ENCODE measurements around the gene SLC27A2.
"Not testable (repeated sequence)": the region's sequence is repeated elsewhere in the genome, so short reads cannot be mapped to it uniquely, and the experiment has no call there.

SLC27A2 gene

DNA sequence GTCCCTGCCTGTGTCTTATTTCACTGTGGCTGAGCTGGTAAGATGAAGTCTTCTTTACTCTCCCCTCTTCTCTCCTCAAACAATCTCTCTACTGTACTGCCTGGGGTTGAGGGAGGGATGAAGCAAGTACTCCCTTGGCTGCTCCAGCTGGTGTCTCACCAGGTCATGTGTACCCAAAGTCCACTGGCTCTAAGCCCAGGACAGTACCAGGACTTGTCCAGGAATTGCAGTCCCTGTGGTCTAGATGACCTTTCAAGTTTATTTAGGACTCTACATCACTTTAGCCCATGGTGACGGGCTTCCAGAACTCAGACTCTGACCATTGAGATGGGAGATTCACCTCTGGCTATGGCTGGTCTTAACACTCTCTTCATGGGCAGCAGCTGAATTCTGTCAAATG is 17.5 kb upstream of the SLC27A2 start:
- no peak for DNase-seq

DNA sequence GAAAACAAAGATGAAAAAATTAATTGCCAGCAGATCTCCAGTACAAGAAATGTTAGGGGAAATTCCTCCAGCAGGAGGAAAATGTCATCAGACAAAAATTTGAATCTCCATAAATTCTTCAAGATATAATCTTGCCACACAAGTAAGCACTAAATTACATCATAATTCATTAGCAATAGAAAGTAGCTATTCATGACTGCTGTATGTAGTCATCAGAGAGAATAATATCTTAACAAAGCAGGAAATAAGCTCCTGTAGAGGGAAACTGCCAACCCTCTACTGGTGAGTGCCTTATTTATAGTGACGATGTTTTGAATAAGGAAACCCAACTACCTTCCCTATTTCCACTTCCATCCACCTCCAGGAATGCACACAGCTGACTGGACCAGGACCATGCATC is 15.8 kb upstream of the SLC27A2 start:
- no peak for DNase-seq

DNA sequence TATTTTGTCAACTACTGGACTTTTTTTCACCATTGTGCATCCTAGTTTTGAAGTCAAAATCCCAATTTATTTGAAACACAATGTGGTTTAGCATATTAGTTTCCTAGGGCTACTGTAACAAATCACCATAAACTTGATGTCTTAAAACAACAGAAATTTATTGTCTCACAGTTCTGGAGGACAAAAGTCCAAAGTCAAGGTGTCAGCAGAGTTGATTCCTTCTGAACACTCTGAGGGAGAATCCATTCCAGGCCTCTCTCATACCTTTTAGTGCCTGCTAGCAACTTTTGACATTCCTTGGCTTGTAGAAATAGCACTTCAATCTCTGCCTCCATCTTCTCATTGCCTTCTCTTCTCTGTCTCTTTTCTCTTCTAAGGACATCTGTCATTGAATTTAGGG is 14.9 kb upstream of the SLC27A2 start:
- no peak for DNase-seq

DNA sequence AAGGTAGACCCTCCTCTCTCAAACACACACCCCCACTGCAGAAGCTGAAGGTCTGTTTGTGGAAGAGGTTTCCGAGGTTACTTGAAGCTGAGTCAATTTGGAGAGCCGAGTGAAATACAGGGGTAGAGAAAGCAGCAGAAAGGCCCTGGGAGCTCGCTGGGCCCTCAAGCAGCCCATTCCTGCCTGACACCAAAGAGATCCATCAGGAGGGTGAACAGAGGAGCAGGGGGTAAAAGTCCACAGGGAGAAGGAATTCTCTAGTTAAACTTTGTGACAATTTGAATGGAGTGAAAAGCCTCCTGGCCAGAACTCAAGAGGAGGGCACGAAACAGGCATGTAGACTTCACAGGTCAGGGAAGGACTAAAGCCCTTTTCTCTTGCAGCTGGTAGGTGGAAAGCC is 13.6 kb upstream of the SLC27A2 start:
- no peak for DNase-seq

DNA sequence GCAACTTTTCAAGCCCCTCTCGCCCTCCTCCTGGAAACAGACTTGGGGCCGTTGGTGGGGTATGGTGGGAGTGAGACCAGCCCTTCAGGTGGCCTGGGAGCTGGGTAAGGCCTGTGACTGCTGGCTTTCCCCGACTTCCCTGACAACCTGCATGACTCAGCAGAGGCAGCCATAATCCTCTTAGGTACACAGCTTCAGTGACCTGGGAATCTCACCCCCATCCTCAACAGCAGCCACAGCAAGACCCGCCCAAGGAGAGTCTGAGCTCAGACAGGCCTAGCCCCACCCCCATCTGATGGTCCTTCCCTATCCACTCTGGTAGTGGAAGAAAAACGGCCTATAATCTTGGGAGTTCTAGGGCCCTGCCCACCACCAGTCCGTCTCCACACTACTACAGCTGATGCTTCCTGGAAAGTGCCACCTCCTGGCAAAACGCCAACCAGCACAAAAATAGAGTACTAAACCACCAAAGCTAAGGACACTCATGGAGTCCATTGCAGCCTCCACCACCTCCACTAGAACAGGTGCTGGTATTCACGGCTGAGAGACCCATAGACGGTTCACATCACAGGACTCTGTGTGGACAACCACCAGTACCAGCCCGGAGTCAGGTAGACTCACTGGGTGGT is 13.1 kb upstream of the SLC27A2 start:
- no peak for DNase-seq

DNA sequence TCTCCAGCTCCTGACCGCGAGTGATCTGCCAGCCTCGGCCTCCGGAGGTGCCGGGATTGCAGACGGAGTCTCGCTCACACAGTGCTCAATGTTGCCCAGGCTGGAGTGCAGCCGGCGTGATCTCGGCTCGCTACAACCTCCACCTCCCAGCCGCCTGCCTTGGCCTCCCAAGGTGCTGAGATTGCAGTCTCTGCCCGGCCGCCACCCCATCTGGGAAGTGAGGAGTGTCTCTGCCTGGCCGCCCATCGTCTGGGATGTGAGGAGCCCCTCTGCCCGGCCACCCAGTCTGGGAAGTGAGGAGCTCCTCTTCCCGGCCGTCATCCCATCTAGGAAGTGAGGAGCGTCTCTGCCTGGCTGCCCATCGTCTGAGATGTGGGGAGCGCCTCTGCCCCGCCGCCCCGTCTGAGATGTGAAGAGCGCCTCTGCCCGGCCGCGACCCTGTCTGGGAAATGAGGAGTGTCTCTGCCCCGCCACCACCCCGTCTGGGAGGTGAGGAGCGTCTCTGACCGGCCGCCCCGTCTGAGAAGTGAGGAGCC is 9.6 kb upstream of the SLC27A2 start:
- not testable (repeated sequence) for DNase-seq

DNA sequence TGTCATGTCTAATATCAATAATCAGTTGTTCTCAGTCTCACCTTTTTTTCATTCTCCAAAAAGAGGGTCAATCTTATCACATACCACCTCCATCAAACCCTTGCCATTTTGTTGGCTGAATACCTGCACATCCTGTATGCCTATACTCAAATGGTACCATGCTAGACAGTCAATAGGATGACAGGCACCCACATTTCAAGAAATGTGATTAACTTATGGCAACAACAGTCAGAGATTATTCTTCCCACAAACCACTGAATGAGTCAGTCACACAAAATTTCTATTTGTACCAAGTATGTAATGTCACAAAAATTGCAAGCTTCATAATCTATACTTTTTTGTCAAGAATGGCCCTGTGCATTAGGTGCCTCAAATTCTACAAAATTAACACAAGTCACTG is 5.1 kb upstream of the SLC27A2 start:
- no peak for DNase-seq

DNA sequence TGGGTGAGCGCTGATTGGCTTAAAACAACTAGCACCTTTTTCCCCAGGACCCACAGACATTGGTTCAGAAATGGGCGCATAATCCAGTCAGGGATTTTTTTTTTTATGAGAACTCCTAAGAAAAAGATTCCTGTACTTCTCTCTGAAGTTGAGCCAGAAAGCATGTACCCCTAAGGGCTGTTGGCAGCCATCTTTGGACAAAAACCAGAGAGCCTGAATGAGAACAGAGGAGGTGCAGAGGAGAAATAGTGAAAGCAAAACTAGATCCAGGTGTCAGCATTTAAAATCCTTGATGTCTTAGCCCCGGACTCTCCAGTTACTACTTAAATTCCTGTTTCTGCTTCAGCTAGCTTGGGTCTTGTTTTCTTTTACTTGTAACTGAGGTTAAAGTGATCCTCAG is 1.9 kb upstream of the SLC27A2 start:
- peak; percentile 17 for DNase-seq

DNA sequence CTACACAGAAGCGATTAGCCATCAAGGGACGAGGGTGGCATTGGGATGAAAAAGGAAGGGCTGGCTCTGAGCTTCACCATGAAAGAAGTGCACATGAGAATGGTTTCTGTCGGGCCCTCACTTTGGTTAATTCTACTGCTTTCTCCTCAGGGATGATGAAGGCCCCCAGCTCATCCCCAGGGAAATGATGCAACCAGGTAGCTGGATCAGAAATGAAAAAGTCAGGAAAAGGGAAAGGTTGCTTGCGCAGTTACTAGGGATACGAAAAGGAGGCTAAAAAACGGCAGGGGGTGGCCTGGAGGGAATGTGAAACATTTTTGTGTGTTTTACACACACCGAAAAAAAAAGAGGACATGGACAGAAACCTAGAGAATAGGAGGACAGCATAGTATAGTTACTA is 1.4 kb upstream of the SLC27A2 start:
- no peak for DNase-seq

DNA sequence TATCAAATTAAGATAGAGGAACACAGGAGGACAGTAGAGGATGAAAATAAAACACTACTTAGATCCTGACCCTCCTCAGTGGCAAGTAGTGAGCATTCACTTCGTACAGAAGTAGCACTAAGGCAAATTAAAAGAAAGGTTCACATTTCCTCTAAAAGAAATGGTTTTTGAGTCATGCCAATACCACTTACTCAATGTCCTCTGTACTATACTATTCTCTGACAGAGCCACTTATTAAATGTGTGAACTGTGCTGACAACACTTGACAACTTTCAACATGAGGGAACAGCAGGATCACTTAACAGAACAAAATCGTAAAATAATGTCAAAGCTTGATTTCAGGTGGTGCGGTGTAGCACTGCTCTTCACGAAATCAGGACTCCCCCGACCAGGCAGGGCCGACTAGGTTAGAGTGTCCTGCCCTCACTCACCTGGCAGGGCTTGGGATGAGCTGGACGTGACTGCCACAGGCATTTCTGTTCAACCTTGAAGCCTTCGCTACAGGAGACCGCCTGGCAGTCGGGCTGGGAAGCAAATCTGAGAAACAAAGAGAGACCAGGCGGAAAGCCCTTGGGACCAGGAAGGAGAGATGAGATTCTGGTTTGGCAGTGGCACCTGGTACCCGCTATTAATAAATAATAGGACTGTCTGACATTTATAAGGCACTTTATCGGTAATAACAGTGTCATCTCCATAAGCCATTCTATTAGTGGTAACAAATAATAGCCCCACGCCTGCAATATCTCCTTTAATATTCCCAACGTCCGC is 611 bp upstream of the SLC27A2 start:
- no peak for DNase-seq

DNA sequence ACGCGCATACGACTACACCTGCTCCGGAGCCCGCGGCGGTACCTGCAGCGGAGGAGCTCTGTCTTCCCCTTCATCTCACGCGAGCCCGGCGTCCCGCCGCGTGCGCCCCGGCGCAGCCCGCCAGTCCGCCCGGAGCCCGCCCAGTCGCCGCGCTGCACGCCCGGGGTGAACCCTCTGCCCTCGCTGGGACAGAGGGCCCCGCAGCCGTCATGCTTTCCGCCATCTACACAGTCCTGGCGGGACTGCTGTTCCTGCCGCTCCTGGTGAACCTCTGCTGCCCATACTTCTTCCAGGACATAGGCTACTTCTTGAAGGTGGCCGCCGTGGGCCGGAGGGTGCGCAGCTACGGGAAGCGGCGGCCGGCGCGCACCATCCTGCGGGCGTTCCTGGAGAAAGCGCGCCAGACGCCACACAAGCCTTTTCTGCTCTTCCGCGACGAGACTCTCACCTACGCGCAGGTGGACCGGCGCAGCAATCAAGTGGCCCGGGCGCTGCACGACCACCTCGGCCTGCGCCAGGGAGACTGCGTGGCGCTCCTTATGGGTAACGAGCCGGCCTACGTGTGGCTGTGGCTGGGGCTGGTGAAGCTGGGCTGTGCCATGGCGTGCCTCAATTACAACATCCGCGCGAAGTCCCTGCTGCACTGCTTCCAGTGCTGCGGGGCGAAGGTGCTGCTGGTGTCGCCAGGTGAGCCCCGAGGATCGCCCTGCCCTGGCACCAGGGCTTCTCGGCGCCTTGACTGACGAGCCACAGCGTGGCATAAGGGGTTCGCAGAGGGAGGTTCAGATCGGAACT is 420 bp downstream of the SLC27A2 start:
- peak; percentile 69 for DNase-seq

DNA sequence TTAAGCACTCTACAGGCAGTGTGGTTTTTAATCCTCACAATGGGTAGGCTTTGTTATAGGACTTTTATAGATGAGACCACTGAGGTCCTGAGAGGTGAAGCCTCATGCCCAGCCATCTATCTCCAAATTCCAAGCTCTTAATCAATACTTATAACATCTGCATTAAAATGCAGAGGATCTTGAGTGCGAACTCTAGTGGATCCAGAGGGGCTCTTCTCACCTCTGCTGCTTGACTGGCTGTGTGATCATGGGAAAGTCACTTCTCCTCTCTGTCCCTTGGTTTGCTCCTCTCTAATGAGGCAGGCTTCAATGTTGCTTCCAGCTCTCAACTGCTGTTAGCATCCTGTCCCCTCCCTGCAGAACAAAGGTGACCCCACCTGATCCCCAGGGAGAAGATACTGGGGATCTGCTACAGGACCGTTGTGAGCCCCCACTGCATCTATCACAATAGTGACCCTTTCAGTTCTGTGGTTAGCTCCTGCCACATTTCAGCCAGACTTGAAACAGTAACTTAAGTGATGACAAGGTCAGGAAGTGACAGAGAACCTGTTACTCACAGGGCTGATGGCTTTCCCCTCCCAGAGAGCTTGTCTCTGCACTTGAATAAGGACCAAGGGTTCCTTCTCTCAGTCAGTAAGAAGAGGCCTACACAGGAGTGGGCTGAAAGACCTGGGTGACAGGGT is 1.3 kb downstream of the SLC27A2 start:
- DNase-seq, result no peak

DNA sequence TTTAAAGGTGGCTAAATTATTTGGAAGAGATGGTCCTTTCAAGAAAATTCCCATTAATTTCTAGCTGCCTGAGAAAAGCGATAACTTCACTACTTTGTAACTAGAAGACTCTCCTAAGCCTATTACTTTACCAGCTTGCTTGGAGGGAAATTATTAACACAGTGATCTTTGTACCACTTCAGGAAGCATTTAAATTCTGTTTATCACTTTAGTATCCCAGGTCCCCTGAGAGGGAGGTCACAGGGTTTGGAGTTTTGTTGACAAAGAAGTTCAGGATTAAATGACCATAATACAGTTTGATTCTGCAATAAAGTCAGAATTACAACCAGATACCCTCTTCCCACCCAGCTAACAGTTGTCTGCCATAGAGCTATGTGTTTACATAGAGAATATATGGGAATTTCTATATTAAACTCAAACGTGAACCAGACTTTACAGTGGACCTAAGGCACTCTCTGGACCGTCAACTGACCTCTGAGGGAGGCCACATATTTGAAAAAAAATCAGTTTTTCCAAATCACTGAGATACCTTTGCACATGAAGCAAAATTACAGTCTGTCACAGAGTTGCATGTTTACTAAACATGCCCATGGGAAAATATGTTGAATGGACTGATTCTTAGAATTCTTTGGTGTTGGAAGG is 3.0 kb downstream of the SLC27A2 start:
- no peak for DNase-seq

DNA sequence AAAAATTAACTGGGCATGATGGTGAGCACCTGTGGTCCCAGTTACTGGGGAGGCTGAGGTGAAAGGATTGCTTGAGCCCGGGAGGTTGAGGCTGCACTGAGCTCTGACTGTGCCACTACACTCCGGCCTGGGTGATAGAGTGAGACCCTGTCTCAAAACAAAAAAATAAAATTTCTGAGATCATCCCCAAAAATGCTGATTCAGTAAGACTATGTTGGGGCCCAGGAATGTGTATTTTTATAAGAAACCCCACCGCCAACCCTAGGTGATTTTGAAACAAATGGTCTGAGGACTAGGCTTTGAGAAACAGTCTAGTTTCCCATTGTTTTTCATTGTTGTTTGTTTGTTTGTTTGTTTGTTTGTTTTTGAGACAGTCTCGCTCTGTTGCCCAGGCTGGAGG is 4.1 kb downstream of the SLC27A2 start:
- DNase-seq, result no peak

DNA sequence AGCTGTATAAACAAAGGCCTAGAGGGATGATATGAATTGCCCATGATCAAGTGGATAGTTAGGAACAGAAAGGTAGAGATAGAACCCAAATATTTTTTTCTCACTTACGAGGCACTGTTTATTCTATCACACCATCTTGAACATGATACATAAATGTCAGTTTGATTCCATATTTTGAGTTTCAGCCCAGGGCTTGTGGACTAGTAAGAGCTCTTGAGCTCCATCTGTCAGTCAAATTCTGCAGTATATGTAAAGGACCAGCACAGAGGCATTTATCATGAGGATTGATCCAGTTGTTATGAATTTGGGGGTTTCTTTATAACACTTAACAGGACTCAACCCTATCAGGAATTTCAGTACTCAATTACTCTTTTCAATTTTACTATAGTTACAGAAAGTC is 4.8 kb downstream of the SLC27A2 start:
- DNase-seq, result no peak

DNA sequence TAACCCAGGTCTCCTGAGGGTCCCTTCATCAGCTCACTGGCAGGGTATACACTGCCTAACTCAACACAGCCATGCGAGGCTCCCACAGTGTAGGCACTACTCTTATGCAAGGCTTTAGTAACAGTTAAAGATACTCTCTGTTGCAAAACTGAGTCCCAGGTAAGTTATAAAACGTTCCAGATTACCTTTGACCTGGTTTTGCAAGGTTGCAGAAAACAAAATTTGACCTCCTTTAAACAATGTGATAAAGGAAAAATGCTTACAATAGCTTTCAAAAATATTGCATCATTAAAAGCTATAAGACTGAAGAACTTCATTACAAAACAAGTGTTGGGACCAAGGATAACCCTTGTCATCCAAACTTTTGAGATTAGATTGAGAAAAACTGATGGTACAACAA is 5.5 kb downstream of the SLC27A2 start:
- DNase-seq, result no peak

DNA sequence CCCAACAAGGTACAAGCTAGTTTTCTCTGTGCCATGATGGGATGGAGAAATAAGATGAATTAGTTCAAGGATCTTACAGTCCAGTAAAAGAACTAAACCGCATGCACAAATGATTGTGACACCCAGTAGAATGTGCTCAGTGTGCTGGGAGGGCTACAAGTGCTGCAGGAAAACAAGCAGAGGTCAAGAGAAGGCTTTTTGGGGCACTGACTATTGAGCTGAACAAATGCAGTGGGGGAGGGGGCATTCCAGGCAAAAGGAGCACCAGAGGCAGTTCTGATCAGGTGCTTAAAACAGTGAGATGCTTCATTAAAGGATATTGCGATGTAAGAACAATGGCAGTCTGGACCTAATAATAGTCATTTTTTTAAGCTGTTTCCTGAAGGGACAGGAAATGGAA is 6.0 kb downstream of the SLC27A2 start:
- no peak for DNase-seq

DNA sequence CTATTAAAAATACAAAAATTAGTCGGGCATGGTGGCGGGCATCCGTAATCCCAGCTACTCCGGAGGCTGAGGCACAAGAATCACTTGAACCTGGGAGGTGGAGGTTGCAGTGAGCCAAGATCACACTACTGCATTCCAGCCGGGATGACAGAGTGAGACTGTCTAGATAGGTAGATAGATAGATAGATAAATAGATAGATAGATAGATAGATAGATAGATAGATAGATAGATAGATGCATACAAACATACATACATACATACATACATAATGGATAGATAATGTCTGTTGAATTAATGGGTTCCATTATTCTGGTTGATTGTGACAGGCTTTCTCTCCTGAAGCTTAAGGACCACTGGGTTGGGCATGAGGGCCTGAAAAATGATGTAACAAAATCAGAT is 6.8 kb downstream of the SLC27A2 start:
- not testable (repeated sequence) for DNase-seq

DNA sequence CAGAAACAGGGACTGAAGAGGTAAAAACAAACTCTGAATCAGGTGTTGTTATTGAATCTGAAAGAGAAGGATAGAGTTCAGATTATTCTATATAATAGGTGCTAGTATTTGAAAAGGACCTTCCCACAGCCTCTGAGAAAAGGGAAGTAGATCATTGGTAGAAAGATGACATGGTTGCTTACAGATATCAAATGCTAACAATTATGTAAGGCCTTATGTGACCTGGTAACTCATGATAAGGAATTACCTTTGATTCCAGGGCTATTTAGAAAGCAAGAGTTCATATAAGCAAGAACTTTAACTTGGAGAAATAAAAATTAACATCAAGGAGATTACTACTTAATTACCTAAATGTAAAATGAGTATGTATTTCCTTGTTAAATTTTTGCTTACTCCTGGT is 7.6 kb downstream of the SLC27A2 start:
- no peak for DNase-seq

DNA sequence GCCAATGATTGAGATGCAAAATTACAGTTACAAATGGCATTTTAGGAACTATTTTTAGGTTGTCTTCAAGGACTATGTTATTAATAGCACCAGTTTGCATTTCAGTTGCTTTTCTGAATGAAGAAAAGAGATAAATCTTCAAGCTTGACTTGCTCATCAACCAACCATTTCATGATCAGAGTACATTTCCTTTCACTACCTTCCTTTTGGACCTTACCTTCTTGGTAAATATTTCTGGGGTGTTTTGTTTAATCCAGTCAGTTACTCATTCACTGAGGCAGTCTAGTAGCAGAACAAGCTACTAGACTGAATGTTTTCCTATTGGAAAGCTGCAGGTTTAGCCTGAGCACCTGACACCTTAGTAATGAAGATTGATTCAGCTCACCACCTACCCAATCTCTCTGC is 8.2 kb downstream of the SLC27A2 start:
- DNase-seq, result no peak

DNA sequence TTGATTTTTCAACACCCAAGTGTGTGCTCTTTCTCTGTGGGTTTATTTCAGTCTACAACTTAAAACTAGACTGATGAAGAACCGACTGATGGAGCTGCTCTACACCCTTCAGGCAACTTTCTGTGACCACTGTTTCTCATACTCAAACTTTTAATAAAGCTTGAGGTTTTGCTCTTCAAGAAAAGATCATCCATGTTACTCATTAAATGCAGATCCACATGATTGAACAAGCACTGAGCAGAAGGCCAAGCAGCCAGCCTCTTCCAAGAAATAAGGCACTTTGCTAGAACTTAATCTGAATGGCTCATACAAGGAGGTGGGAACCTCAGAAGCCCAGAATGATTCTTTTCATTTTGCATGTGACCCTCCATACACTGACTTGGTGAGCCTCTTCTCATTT is 8.7 kb downstream of the SLC27A2 start:
- no peak for DNase-seq

DNA sequence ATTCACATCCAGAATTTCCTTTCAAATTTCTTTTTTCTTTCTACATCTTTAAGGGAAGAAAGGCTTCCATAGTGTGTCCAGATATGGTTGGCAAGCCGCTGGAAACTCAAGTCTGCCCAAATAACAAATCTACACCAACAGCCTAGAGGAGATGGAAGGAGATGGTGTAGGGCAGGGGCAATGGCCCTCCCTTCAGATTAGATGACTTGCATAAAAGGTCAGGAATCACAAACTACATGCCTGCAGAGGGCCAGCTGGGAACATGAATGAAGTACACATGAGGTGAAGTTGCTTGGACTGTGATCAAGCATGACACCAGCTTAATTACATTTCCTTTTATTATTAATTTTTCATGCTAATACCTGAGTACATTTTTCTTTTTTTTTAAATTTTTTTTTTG is 10.2 kb downstream of the SLC27A2 start:
- no peak for DNase-seq

Measured in RPMI8226 (cell line).